Thoracic aorta (tissue), 2 donors: Measurements from ENCODE around the gene ARHGAP8. TPM values are rescaled to one million over a fixed set of nuclear protein-coding genes. Genes with fewer than 3 reads are reported as not detected.

Source experiments
- ATAC-seq: fragments of 150-250 bp; one replicate; pipeline ENCODE4 v1.8.0; 2017; ENCODE audit warnings: low read depth; ENCODE audit not compliant: insufficient number of reproducible peaks, low FRiP score
- DNase-seq: peaks from one replicate; pipeline ENCODE4 v3.0.0-alpha.2; 2020; ENCODE audit warnings: low spot score
- H3K27ac ChIP-seq, 2 donors: fragments of 200-600 bp; sonication (generic); 1 replicate in 1 of 2; 2 replicates in 1 of 2; pipeline ENCODE4 v1.5.1; 2016; ENCODE audit warnings: mild to moderate bottlenecking in 2 of 2, moderate library complexity in 2 of 2
- H3K27me3 ChIP-seq: fragments of 200-600 bp; sonication (generic); replicated peaks from 2 replicates; pipeline ENCODE4 v1.6.0; 2016; ENCODE audit warnings: mild to moderate bottlenecking; ENCODE audit not compliant: insufficient read depth
- H3K36me3 ChIP-seq: fragments of 200-600 bp; sonication (generic); one replicate; pipeline ENCODE4 v1.5.1; 2016
- H3K4me1 ChIP-seq, 2 donors: fragments of 200-600 bp; sonication (generic); 1 replicate in 1 of 2; 2 replicates in 1 of 2; pipeline versions ENCODE4 v1.5.1 to v1.6.0; 2016; ENCODE audit warnings: low read depth in 2 of 2, mild to moderate bottlenecking in 1 of 2; ENCODE audit not compliant: control insufficient read depth in 1 of 2
- H3K4me3 ChIP-seq: fragments of 200-600 bp; sonication (generic); 2 replicates; pipeline ENCODE4 v1.5.1; 2016; ENCODE audit warnings: mild to moderate bottlenecking
- H3K9me3 ChIP-seq: fragments of 200-600 bp; sonication (generic); 2 replicates; pipeline ENCODE4 v1.5.1; 2016
- CTCF ChIP-seq: fragments of 200-600 bp; sonication (generic); IDR thresholded peaks from one replicate; pipeline ENCODE4 v1.5.1; 2019; ENCODE audit warnings: antibody characterized with exemption
- total RNA-seq, 2 donors: library from RNA; depleted of rRNA; stranded (reverse); fragments of >200 nt; gene quantifications; one replicate each; pipeline versions ENCODE4 v1.1.0 to v1.2.3, GENCODE V29; 2016

ARHGAP8 gene
- total RNA-seq, 2 donors from 2014 or later = 1.2 to 4.0 TPM

DNA sequence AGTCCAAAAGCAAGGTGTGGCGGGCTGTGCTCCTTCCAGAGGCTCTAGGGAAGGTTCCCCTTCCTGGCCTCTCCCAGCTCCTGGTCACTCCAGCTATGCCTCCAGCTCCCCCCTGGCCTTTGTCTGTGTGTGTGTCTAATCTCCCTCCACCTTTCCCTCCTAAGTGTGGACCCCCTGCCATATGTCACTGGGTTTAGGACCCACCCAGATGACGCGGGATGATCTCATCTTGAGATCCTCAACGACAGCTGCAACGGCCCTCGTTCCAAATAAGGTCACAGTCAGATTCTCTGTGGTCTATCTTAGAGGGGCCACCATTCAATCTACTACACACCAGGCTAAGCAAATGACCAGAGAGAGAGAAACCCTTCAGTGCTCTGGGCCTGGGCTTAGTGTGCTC lies 107.9 kb downstream of the ARHGAP8 start:
- ATAC-seq (no peak), DNase-seq (no peak)
- no peaks in the 10 kb centered on the region for H3K9me3 ChIP-seq
- no peaks in the 10 kb centered on the region for H3K27me3 ChIP-seq
- no peaks in the 10 kb centered on the region for H3K36me3 ChIP-seq
- H3K4me3 ChIP-seq = no peak overlapping the region
- no peak for TF ChIP-seq CTCF
- no peaks in the 10 kb centered on the region for H3K4me1 ChIP-seq
- H3K27ac ChIP-seq = no peak overlapping the region

GRCh38 chr22:44861245-44861644 lies 108.9 kb downstream of the ARHGAP8 start:
- ATAC-seq = no peak
- Histone ChIP-seq H3K27me3 (no peaks in the 10 kb centered on the region), H3K4me1 (no peaks in the 10 kb centered on the region)

DNA sequence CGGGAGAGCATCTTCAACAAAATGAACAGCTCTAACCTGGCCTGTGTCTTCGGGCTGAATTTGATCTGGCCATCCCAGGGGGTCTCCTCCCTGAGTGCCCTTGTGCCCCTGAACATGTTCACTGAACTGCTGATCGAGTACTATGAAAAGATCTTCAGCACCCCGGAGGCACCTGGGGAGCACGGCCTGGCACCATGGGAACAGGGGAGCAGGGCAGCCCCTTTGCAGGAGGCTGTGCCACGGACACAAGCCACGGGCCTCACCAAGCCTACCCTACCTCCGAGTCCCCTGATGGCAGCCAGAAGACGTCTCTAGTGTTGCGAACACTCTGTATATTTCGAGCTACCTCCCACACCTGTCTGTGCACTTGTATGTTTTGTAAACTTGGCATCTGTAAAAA lies 109.9 kb downstream of the ARHGAP8 start:
- ATAC-seq (no peak), DNase-seq (no peak)
- Histone ChIP-seq H3K27me3 (no peaks in the 10 kb centered on the region), H3K4me1 (no peaks in the 10 kb centered on the region), H3K27ac (no peak overlapping the region), H3K36me3 (no peaks in the 10 kb centered on the region), H3K4me3 (no peak overlapping the region), H3K9me3 (no peaks in the 10 kb centered on the region)
- TF ChIP-seq CTCF = no peak

More at GRCh38 chr22:44861245-44861644, 108.9 kb downstream of the ARHGAP8 start:
- no peak for DNase-seq
- Histone ChIP-seq H3K4me3 (no peak overlapping the region), H3K27ac (no peak overlapping the region), H3K9me3 (no peaks in the 10 kb centered on the region), H3K36me3 (no peaks in the 10 kb centered on the region)
- no peak for TF ChIP-seq CTCF

DNA sequence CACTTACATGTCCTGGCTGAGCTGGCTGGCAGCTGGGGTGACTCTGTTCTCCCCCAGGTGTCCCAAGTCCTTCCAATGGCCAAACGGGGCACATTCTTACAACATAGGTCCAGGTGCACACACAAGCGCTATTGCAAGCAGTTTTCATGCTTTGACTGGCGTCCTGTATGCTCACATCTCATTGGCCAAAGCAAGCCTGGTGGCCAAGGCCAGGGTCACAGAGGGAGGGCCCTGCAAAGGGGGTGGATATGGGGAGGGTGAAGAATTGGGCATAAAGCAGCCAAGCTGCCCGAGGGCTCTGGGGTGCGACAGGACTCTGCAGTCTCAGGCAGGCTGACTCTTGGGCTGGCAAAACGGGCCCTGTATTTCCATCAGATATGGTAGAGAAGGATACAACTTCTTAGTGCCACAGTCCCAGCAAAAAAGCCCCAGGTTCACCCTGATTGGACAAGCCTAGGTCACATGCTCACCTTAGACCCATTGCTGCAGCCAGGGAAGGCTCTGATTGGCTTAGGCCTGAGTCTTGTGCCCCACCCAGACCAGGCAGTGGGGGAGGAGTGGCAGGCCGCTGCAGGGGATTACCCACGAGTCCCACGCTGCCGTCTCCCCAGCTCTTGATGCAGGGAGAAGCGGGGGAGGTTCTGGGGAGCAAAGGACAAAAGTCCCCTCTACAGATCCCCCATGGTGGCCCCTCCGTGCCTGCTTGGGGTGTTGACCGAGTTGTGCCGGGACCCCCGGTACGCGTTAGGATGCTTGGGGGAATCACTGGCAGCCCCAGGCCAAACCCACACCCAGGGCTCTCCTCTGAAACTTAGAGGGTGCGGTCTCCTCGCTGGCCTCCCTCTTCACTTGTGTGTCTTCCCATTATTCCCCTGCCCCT lies 110.8 kb downstream of the ARHGAP8 start:
- Histone ChIP-seq H3K27me3 (no peaks in the 10 kb centered on the region), H3K4me3 (no peak overlapping the region), H3K9me3 (no peaks in the 10 kb centered on the region), H3K36me3 (no peaks in the 10 kb centered on the region), H3K4me1 (no peaks in the 10 kb centered on the region), H3K27ac (no peak overlapping the region)
- DNase-seq (no peak), ATAC-seq (no peak)
- TF ChIP-seq CTCF = no peak

- H3K9me3 ChIP-seq = no peaks in the 10 kb centered on the region
- no peaks in the 10 kb centered on the region for H3K36me3 ChIP-seq
- TF ChIP-seq CTCF = no peak
- H3K27ac ChIP-seq = no peak overlapping the region
- no peak for DNase-seq
- H3K27me3 ChIP-seq = no peaks in the 10 kb centered on the region
- H3K4me3 ChIP-seq = no peak overlapping the region
- no peak for ATAC-seq
- no peaks in the 10 kb centered on the region for H3K4me1 ChIP-seq
These were observed 113.0 kb downstream of the ARHGAP8 start for GRCh38 chr22:44865193-44866057.
